Progenitor cell of endocrine pancreas (in vitro differentiated cells): ENCODE data around the gene CD82. TPM values are rescaled to one million over a fixed set of nuclear protein-coding genes. Genes with fewer than 3 reads are reported as not detected.

Experiments
- DNase-seq: peaks from one replicate; pipeline ENCODE4 v3.0.0; 2021; ENCODE audit warnings: low spot score; ENCODE audit not compliant: unreplicated experiment
- H3K27ac Mint-ChIP-seq: 2 replicates; pipeline ENCODE4 v1.8.0; 2021; ENCODE audit warnings: mild to moderate bottlenecking, moderate library complexity, mixed read lengths
- H3K27me3 Mint-ChIP-seq: 2 replicates; pipeline ENCODE4 v1.8.0; 2021; ENCODE audit warnings: mixed read lengths
- H3K36me3 Mint-ChIP-seq: 2 replicates; pipeline ENCODE4 v1.8.0; 2022; ENCODE audit warnings: mixed read lengths; ENCODE audit not compliant: insufficient read depth
- H3K4me1 Mint-ChIP-seq: 2 replicates; pipeline ENCODE4 v1.8.0; 2021; ENCODE audit warnings: low read depth, mixed read lengths
- H3K4me3 Mint-ChIP-seq: 2 replicates; pipeline ENCODE4 v1.8.0; 2021; ENCODE audit warnings: low read depth, mild to moderate bottlenecking, moderate library complexity, mixed read lengths
- H3K9me3 Mint-ChIP-seq: 2 replicates; pipeline ENCODE4 v1.8.0; 2021; ENCODE audit warnings: low read depth, mixed read lengths
- total RNA-seq: library from RNA; stranded (reverse); gene quantifications from 2 replicates; pipeline ENCODE4 v1.2.1, GENCODE V29; 2021
- TF ChIP-seq, protein P1 (sequence below): fragments of 200-600 bp; sonication (generic); IDR thresholded peaks from one replicate; pipeline ENCODE4 v1.5.0; 2021; ENCODE audit warnings: antibody characterized with exemption, mild to moderate bottlenecking; ENCODE audit not compliant: unreplicated experiment

The CD82 gene
- total RNA-seq, 1 donor from 2014 or later = 9.3 TPM

DNA sequence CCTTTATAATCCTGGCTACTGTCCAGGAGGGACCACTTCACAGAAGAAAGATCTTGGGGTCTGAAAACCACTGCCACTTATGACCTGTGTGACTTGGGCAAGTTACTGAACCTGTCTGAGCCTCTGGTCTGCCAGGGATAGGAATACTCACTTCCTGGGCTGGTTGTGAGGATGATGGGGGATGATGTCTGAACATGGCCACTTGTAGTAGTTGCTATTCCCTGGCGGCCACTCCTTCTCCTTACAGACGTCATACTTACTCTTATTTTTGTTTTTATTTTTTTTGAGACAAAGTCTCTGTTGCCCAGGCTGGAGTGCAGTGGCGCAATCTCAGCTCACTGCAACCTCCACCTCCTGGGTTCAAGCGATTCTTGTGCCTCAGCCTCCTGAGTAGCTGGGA, 26.1 kb downstream of the CD82 start:
- Mint-ChIP-seq H3K4me1 (no peaks in the 10 kb centered on the region), H3K27me3 (no peaks in the 10 kb centered on the region), H3K4me3 (no peak overlapping the region), H3K27ac (no peak overlapping the region), H3K9me3 (no peaks in the 10 kb centered on the region), H3K36me3 (no peaks in the 10 kb centered on the region)
- TF ChIP-seq, protein P1, sequence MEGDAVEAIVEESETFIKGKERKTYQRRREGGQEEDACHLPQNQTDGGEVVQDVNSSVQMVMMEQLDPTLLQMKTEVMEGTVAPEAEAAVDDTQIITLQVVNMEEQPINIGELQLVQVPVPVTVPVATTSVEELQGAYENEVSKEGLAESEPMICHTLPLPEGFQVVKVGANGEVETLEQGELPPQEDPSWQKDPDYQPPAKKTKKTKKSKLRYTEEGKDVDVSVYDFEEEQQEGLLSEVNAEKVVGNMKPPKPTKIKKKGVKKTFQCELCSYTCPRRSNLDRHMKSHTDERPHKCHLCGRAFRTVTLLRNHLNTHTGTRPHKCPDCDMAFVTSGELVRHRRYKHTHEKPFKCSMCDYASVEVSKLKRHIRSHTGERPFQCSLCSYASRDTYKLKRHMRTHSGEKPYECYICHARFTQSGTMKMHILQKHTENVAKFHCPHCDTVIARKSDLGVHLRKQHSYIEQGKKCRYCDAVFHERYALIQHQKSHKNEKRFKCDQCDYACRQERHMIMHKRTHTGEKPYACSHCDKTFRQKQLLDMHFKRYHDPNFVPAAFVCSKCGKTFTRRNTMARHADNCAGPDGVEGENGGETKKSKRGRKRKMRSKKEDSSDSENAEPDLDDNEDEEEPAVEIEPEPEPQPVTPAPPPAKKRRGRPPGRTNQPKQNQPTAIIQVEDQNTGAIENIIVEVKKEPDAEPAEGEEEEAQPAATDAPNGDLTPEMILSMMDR = no peak
- DNase-seq = no peak

DNA sequence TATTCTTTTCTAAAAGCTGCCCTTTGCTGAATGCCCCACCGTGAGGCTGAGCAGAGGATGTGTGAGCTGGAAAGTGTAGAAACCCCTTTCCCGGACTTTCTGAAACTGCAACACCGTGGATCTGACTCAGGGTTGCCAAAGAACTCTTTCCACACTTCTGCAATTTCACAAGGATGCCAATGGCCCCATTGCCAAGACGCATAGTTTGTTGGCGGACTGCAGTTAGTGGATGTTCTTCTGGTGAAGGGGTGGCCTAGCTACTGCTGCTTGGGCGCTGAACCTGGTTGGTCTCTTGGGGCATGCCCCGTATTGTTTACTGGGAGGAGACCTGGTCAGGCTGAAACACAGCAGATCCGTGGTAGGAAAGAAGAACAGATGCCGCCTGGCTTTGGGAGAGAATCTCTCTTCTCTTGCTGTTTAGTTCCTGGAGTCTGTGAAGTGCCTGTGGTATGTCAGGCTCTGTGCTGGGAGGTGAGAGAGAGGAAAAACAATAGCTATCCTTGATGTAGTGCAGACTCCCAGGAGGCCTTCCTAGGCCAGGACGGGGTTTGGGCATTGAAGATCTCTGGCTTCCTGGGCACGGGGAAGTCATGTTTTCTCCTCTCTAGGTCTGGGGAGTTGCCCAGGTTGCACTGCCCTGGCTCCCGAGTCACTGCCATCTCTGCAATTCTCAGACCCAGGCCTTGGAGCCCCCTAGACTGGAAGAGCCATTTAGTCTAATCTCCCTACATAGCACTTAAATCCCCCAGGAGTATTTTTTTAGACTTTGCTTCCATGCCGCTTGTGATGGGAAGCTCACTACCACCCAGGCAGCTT, 26.9 kb downstream of the CD82 start:
- H3K9me3 Mint-ChIP-seq = no peaks in the 10 kb centered on the region
- no peaks in the 10 kb centered on the region for H3K4me1 Mint-ChIP-seq
- no peak overlapping the region for H3K27ac Mint-ChIP-seq
- H3K36me3 Mint-ChIP-seq = no peaks in the 10 kb centered on the region
- no peak for DNase-seq
- H3K4me3 Mint-ChIP-seq = no peak overlapping the region
- TF ChIP-seq, protein P1 = no peak
- H3K27me3 Mint-ChIP-seq = no peaks in the 10 kb centered on the region

DNA sequence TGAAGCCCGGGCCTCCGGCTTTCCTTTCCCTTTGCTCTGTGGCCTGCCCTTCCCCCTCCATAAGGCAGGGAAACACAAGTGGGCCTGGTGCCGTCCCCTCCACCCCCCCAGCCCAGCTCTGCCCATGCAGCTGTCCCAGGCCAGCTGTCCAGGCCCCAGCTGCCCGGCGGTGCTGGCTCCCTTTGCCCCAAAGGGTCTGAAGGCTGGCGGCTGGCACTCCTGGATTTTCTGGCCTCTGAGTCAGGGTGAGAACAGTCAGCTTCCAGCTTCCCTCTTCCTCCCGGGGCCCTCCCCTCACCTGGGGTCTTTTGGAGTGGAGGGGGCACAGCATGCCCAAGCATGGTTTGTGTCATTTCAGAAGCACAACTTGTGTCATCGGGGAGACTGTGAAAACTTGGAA, 27.8 kb downstream of the CD82 start:
- Mint-ChIP-seq H3K27me3 (no peaks in the 10 kb centered on the region), H3K4me3 (no peak overlapping the region), H3K27ac (no peak overlapping the region), H3K4me1 (no peaks in the 10 kb centered on the region), H3K36me3 (no peaks in the 10 kb centered on the region), H3K9me3 (no peaks in the 10 kb centered on the region)
- no peak for DNase-seq
- TF ChIP-seq, protein P1 = no peak

DNA sequence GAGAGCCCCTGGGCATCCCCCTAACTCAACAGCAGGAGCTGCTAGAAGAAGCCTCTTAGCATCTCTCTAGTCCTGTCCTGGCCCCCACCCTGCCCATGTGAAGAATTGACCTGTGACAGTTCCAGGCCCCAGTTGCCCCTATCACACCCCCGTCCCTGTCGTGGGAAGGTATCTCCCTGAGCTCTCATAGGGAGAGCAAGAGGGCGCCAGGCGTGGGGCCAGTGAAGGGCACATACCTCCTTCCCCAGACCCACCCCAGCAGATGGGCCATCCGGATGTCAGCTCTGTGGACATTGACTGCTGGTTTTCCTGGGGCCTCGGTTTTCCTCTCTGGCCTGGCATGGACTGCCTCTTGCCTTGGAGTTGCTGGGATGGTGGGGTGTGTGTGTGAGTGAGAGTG, 29.5 kb downstream of the CD82 start:
- Mint-ChIP-seq H3K9me3 (no peaks in the 10 kb centered on the region), H3K27ac (peak overlapping the region; percentile 63), H3K27me3 (no peaks in the 10 kb centered on the region), H3K4me1 (no peaks in the 10 kb centered on the region), H3K4me3 (no peak overlapping the region), H3K36me3 (no peaks in the 10 kb centered on the region)
- DNase-seq = no peak
- TF ChIP-seq, protein P1 = no peak

DNA sequence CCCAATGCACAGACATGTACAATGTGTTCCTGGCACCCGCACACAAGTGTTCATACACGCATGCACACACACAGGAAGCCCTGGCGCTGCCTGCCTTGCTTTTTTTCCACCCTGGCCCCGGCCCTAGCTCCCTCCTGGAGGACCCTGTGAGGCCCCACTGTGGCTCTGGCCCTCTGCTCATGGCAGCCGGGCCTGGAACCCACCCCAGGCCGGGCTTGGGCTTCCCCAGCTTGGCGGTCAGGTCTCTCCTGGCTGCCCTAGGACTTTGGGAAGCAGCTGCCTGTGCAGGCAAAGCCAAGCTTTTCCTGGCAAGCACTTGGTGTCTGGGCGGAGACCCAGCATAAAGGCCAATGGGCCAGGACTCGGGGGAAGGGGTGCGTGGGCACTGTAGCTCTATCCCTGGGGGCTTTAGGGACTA, 30.5 kb downstream of the CD82 start:
- H3K9me3 Mint-ChIP-seq = no peaks in the 10 kb centered on the region
- no peak overlapping the region for H3K27ac Mint-ChIP-seq
- H3K27me3 Mint-ChIP-seq = no peaks in the 10 kb centered on the region
- H3K4me1 Mint-ChIP-seq = no peaks in the 10 kb centered on the region
- H3K36me3 Mint-ChIP-seq = no peaks in the 10 kb centered on the region
- TF ChIP-seq, protein P1 = no peak
- no peak overlapping the region for H3K4me3 Mint-ChIP-seq
- no peak for DNase-seq
